Measurements from ENCODE around the gene MAST4.

Gene MAST4

GRCh38 chr5:66993448-66993847 lies 397.3 kb downstream of the MAST4 start:
- H3K4me1 ChIP-seq = peaks cover 18% of the 10 kb centered on the region

GRCh38 chr5:66993882-66994281 lies 397.7 kb downstream of the MAST4 start:
- Histone ChIP-seq H3K27ac (no peak overlapping the region), H3K4me3 (ENCODE audit: low read depth, low read length) (no peak overlapping the region), H3K4me2 (ENCODE audit: low read length) (no peak overlapping the region), H3K9ac (no peak overlapping the region), H3K27me3 (ENCODE audit: control insufficient read depth, insufficient read depth, low read length) (no peaks in the 10 kb centered on the region), H3K4me1 (peaks cover 18% of the 10 kb centered on the region), H3K79me2 (peaks cover 27% of the 10 kb centered on the region), H3K36me3 (ENCODE audit: control insufficient read depth, insufficient read depth, low read length) (no peaks in the 10 kb centered on the region), H3K9me3 (ENCODE audit: control insufficient read depth, low read length) (no peaks in the 10 kb centered on the region), H2AFZ (no peak overlapping the region)
- TF ChIP-seq CTCF (IDR thresholded peaks at IDR 0.05) = no peak

More at GRCh38 chr5:66993448-66993847, 397.3 kb downstream of the MAST4 start:
- Histone ChIP-seq H3K36me3 (ENCODE audit: control insufficient read depth, insufficient read depth, low read length) (no peaks in the 10 kb centered on the region), H3K27me3 (ENCODE audit: control insufficient read depth, insufficient read depth, low read length) (no peaks in the 10 kb centered on the region), H3K4me2 (ENCODE audit: low read length) (no peak overlapping the region), H3K9me3 (ENCODE audit: control insufficient read depth, low read length) (no peaks in the 10 kb centered on the region), H3K27ac (peak overlapping the region; percentile 26), H3K9ac (no peak overlapping the region), H3K4me3 (ENCODE audit: low read depth, low read length) (no peak overlapping the region), H3K79me2 (peaks cover 27% of the 10 kb centered on the region), H2AFZ (no peak overlapping the region)
- TF ChIP-seq CTCF (IDR thresholded peaks at IDR 0.05) = no peak

GRCh38 chr5:66994790-66995189 lies 398.6 kb downstream of the MAST4 start:
- Histone ChIP-seq H3K36me3 (ENCODE audit: control insufficient read depth, insufficient read depth, low read length) (no peaks in the 10 kb centered on the region), H3K9me3 (ENCODE audit: control insufficient read depth, low read length) (no peaks in the 10 kb centered on the region), H3K79me2 (peaks cover 30% of the 10 kb centered on the region), H3K4me1 (peaks cover 18% of the 10 kb centered on the region), H3K4me3 (ENCODE audit: low read depth, low read length) (no peak overlapping the region), H2AFZ (no peak overlapping the region), H3K27ac (no peak overlapping the region), H3K9ac (no peak overlapping the region), H3K4me2 (ENCODE audit: low read length) (no peak overlapping the region), H3K27me3 (ENCODE audit: control insufficient read depth, insufficient read depth, low read length) (no peaks in the 10 kb centered on the region)
- no peak for TF ChIP-seq CTCF (IDR thresholded peaks at IDR 0.05)

DNA sequence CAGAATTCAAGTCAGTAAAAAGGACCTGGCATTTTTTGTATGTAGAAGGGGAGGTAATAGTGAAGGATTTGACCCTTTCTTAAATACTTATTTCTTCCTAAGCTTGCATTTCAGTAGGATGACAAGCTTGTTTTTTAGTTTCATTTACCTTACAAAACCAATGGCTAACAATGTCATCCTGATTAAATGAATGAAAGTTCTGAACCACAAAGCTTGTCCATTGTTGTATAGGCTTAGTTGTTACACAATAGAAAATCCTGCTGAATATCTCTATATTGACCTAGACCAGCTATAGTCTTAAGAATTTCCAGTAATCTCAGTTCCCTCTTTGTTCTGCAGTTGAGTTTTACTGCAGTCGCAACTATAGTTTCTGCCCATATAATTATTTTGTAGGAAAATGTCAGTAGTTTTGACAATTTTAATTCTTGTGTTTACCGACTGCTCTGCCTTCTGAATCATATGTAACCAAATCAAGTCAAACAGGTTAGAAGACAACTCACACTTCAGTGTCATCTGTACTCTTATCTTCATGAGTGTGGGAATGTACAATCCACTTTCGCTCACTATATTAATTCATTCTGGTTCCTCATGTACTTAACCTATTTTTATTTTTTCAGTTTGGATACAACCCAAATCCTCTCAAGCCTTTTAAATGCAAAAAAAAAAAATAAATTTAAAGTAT lies 404.7 kb downstream of the MAST4 start:
- Histone ChIP-seq H3K4me2 (ENCODE audit: low read length) (no peak overlapping the region), H3K27ac (no peak overlapping the region), H3K36me3 (ENCODE audit: control insufficient read depth, insufficient read depth, low read length) (no peaks in the 10 kb centered on the region), H3K4me3 (ENCODE audit: low read depth, low read length) (no peak overlapping the region), H2AFZ (no peak overlapping the region), H3K9me3 (ENCODE audit: control insufficient read depth, low read length) (no peaks in the 10 kb centered on the region), H3K79me2 (peaks cover 39% of the 10 kb centered on the region), H3K4me1 (peaks cover 7% of the 10 kb centered on the region), H3K27me3 (ENCODE audit: control insufficient read depth, insufficient read depth, low read length) (no peaks in the 10 kb centered on the region), H3K9ac (no peak overlapping the region)
- TF ChIP-seq CTCF (IDR thresholded peaks at IDR 0.05) = no peak
